IPS DF 4.7 (cell line): ENCODE measurements around the gene SOS2.

Source experiments
- DNase-seq: peaks from one replicate; pipeline ENCODE4 v3.0.0-alpha.2; 2013; ENCODE audit warnings: low spot score; ENCODE audit errors: extremely low read depth

The SOS2 gene

DNA sequence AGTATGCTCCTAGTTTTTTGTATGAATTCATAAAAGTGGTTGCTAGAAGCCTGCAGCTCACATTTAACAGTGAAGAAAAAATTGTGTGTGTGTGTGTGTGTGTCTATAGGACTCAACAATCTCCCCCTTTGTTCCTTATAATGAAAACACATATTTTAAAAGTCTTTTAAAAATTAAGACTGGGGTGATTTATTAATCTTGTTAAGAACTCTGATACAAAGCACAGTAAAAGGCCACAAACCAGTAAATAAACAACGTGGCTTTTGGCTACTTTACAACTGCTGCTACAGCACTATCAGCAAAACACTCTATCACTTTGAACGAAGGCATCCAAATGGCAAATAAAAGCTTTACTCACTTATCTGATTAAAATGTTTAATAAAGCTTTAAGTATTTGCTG, 114.4 kb downstream of the SOS2 start:
- DNase-seq = no peak

- peak; percentile 36 for DNase-seq
Measured at GRCh38 chr14:50116181-50116956, 115.0 kb downstream of the SOS2 start, which contains the start of gene VCPKMT. TSS of gene VCPKMT (minus strand) at chr14:50116572. CDS start at chr14:50116552, 20 bp downstream.

GRCh38 chr14:50113381-50114035, 117.9 kb downstream of the SOS2 start:
- DNase-seq = no peak

GRCh38 chr14:50110323-50111037, 120.9 kb downstream of the SOS2 start:
- no peak for DNase-seq

DNA sequence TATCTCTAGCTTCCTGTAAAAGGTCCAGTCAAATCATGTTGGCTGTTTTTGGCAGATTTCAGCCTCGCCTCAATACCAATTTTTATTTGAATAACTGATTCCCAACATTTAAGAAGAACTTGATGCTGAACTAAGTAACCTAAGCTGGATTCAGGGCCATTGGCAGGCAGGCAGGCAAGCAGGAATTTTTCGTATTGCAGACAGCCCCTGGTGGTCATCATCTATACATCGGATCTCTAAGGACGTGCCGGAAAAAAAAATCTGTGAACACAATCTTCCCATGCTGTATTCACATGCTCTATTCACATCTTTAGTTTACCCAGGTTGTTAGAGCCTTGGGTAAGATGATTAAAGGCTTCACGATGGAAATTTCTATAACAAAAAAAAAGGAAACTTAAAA, 122.0 kb downstream of the SOS2 start:
- no peak for DNase-seq

DNA sequence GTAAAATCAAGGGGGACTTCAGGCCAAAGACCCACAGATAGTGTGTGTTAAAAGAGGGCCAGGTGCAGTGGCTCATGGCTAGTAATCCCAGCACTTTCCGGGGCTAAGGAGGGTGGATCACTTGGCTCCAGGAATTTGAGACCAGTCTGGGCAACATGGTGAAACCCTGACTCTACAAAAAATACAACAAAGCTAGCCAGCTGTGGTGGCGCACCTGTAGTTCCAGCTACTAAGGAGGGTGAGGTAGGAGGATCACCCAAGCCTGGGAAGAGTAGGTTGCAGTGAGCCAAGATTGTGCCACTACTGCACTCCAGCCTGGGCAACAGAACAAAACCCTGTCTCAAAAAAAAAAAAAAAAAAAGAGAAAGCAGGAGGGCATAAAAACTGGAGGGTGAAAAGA, 123.5 kb downstream of the SOS2 start:
- DNase-seq = no peak

DNA sequence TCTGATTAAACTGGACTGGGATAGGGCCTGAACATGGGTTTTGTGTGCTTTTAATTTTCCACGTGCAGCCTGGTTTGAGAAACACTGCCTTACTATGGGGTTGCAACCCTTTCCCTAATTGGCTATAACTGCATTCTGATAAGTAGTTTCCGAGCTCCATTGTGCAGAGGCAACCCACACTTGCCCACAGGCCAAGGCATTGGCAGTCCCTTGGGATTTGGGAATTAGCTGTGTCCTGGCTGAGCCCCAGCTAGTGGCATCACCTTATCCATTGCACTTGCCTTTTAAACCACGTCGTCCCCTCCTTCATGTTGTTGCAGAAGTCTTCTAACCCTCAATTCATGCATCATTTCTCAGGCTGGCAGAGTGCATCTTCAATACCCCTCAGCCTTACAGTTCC, 125.2 kb downstream of the SOS2 start:
- DNase-seq = no peak

DNA sequence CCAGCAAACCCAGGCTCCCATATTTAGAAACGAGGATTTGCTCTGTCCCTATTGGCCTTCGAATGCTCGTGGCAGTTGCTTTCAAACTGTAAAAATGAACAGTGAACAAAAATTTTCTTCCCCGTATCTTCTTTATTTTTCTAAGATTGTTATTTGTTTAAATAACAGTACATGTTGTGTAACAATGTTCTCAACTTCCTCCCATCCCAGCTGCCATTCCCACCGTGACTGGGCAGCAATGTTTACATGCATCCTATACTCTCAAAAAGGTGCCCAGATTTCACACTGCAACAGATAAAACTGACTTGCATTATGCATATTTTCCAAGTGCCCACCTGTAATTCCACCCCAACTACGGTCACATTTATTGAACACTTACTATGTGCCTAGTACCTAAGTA, 127.8 kb downstream of the SOS2 start:
- no peak for DNase-seq

GRCh38 chr14:50101417-50101816, 130.0 kb downstream of the SOS2 start:
- DNase-seq = no peak

DNA sequence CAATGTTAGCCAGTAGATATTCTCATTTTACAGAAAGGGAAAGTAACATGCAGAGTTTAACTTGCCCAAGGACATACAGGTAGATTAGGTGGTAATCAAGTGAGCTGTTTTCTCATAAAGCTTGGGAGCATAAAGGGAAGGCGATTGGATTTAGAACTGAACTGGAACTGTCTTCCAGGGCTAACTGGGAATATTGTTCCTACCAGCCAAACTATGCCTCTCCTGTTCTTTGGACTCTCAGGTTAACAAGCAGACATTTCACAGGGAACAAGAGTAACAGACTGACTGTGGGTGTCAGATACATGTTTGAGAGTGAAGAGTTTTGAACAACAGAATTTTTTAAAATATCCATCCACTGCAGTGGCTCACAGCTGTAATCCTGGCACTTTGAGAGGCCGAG, 130.6 kb downstream of the SOS2 start:
- no peak for DNase-seq

DNA sequence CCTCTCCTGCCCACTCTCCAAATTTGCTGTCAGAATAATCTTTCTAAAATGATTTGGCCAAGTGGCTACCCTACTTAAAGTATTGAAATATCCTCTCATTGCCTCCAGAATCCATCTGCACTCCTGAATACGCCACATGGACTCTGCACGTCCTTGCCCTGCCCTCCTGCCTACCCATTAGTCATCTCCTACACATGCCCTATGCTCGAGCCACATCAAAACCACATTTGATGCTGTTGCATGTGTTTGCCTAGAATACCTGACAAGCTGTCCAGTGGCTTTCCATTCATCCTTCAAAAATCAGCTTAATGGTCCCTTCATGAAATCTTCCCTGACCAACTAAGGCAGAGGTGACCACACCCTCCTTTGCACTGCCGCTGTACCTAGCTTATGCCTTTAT, 132.0 kb downstream of the SOS2 start:
- no peak for DNase-seq

DNA sequence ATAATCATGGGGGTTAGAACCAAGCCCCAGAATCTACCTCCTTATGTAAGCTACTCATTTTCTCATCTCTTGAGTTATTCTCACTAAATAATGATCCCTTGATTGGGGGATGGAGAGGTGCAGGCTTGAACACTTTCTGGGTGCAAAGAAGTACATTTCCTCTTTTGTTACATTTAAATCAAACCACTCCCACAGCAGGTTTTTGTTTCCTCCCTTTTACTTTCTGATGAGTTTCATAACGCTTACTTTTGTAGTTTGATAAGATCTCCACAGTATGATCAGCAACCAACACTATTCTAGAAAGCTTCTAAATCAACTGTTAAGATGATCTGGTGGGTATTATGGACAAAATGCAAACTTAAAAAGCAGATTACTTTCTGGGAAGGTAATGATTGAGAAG, 135.5 kb downstream of the SOS2 start:
- DNase-seq = no peak

GRCh38 chr14:50094056-50094755, 137.2 kb downstream of the SOS2 start:
- no peak for DNase-seq

DNA sequence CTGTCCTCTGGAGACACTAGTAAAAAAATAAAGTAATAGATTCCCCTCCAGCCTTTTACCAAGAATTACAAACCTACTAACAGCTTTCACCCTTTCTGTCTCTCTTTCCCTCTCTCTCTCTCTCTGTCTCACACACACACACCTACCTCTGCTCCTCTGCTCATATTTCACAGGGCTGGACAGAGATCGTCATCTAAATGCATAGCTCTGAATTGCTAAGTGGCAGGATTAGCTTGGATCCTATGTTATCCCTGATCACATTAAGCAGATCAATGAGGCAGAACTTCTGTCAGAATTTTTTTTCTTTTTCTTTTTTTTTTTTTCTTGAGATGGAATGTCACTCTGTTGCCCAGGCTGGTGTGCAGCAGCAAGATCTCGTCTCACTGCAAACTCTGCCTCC, 137.9 kb downstream of the SOS2 start:
- no peak for DNase-seq

DNA sequence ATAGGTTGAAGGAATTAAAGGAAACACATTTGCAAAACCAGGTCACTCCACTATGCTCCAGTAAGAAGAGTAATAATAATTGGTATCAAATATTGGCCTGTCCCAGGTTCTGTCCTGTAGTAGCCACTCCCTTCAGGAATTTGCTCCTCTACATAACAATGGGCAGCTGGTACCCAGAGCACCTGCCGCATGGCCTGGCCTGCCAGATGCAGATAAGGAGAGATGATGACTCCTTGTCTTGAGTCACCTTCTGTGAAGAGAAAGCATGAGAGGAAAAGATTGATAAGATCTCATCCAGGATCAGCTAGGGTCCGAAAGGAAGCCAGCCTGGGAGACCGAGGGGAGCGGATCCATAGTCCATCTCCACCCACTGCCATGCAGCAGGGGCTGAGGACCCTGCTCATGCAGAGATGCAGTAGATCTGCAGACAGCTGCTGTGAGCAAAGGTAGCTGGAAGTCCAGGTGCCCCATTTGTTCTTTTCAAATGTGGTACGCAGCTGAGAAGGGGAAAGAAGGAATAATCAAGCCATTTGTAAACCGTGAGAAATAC, 139.3 kb downstream of the SOS2 start:
- no peak for DNase-seq

GRCh38 chr14:50091240-50091913, 140.0 kb downstream of the SOS2 start:
- no peak for DNase-seq

DNA sequence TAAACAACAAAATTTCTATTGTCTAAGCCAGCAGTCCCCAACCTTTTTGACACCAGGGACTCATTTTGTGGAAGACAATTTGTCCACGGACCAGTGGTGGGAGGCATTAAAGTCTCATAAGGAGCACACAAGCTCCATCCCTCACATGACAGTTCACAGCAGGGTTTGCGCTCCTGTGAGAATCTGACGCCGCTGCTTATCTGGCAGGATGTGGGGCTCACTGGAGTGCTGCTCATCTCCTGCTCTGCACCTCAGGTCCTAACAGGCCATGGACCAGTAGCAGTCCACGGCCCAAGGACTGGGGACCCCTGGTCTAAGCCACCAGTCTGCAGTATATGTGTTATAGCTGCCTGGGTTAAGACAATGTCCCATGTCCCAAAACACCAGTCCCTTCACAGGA, 142.2 kb downstream of the SOS2 start:
- no peak for DNase-seq

DNA sequence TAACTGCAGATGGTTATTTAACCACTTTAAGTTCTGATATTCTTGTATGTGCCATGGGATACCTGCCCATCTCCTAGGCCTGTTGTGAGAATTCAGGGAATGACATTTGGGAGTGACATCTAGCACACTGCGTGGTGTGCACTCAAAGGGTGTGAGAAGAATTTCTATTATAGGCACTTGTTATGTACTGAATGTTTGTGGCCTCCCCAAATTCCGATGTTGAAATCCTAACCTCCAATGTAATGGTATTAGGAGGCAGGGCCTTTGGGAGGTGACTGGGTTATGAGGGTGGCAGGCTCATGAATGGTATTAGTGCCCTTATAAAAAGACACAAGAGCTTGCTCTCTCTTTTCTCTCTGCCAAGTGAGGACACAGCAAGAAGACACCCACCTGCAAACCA, 142.6 kb downstream of the SOS2 start:
- DNase-seq = no peak

GRCh38 chr14:50088117-50088515, 143.3 kb downstream of the SOS2 start:
- no peak for DNase-seq

- no peak for DNase-seq
Measured at GRCh38 chr14:50087341-50088116, 143.8 kb downstream of the SOS2 start.
